GM21447 (cell line): ENCODE measurements around the gene SEBOX.
A peak's percentile ranks its signal among the peaks of the same experiment; 100 is the strongest.
"Not testable (repeated sequence)": the region's sequence is repeated elsewhere in the genome, so short reads cannot be mapped to it uniquely, and the experiment has no call there.

Experiments
- ATAC-seq: cut with Tn5 transposase; IDR thresholded peaks from one replicate; pipeline ENCODE4 v1.9.1; 2021; ENCODE audit not compliant: unreplicated experiment

Gene SEBOX

GRCh38 chr17:28341516-28341915, 23.5 kb downstream of the SEBOX start:
- ATAC-seq, result no peak

- ATAC-seq, result no peak
Measured at GRCh38 chr17:28340374-28340773, 24.6 kb downstream of the SEBOX start.

- no peak for ATAC-seq
Measured at GRCh38 chr17:28339431-28339830, 25.6 kb downstream of the SEBOX start.

- not testable (repeated sequence) for ATAC-seq
Measured at GRCh38 chr17:28338769-28339212, 26.2 kb downstream of the SEBOX start.

GRCh38 chr17:28338056-28338768, 26.8 kb downstream of the SEBOX start:
- ATAC-seq, result no peak

- peak; percentile 6 for ATAC-seq
Measured at GRCh38 chr17:28335959-28336871, 28.8 kb downstream of the SEBOX start.

GRCh38 chr17:28335201-28335958, 29.6 kb downstream of the SEBOX start, which contains the start of the genes IFT20 and TNFAIP1:
TSS of gene IFT20 (minus strand) at chr17:28335472. CDS start at chr17:28331985, 3,487 bp downstream.
TSS of gene TNFAIP1 (plus strand) at chr17:28335761. CDS start at chr17:28339522, 3,761 bp downstream.
- ATAC-seq, result peak; percentile 96

GRCh38 chr17:28334666-28335200, 30.3 kb downstream of the SEBOX start:
- no peak for ATAC-seq

GRCh38 chr17:28334171-28334570, 30.8 kb downstream of the SEBOX start:
- ATAC-seq, result no peak

- ATAC-seq, result no peak
Measured at GRCh38 chr17:28333083-28333746, 31.8 kb downstream of the SEBOX start.

- no peak for ATAC-seq
Measured at GRCh38 chr17:28331891-28332420, 33.0 kb downstream of the SEBOX start.

- ATAC-seq, result no peak
Measured at GRCh38 chr17:28330671-28331070, 34.3 kb downstream of the SEBOX start.

- no peak for ATAC-seq
Measured at GRCh38 chr17:28328325-28328724, 36.7 kb downstream of the SEBOX start.

- ATAC-seq, result no peak
Measured at GRCh38 chr17:28327709-28328108, 37.3 kb downstream of the SEBOX start.

GRCh38 chr17:28327031-28327607, 37.9 kb downstream of the SEBOX start:
- peak; percentile 60 for ATAC-seq

GRCh38 chr17:28326114-28326513, 38.9 kb downstream of the SEBOX start:
- no peak for ATAC-seq

GRCh38 chr17:28325211-28325610, 39.8 kb downstream of the SEBOX start:
- ATAC-seq, result no peak

GRCh38 chr17:28324781-28325180, 40.2 kb downstream of the SEBOX start:
- no peak for ATAC-seq

- ATAC-seq, result no peak
Measured at GRCh38 chr17:28324267-28324745, 40.7 kb downstream of the SEBOX start.
